Colon (tissue), 2 donors: ENCODE data around the gene HOPX.
"Not testable (repeated sequence)": the region's sequence is repeated elsewhere in the genome, so short reads cannot be mapped to it uniquely, and the experiment has no call there.

ENCODE experiments used
- FAIRE-seq: peaks from 2 replicates; lab custom pipeline; 2012; peaks lifted over from hg19 to GRCh38; lab: Jason Lieb, UNC
- donor health status: control.
- donor health status: control.

The HOPX gene

GRCh38 chr4:56681158-56681852 lies at the start of gene HOPX:
HOPX (minus strand) TSS chr4:56681296; CDS start chr4:56657816, 23,480 bp downstream.
- FAIRE-seq = no peak

GRCh38 chr4:56730097-56730496 lies 49.0 kb upstream of the HOPX start:
- no peak for FAIRE-seq

- FAIRE-seq = no peak
Observed at GRCh38 chr4:56728512-56728911, 47.4 kb upstream of the HOPX start.

- no peak for FAIRE-seq
Observed at GRCh38 chr4:56727150-56727549, 46.1 kb upstream of the HOPX start.

- not testable (repeated sequence) for FAIRE-seq
Observed at GRCh38 chr4:56726593-56726992, 45.5 kb upstream of the HOPX start.

- FAIRE-seq = no peak
Observed at GRCh38 chr4:56723659-56724230, 42.6 kb upstream of the HOPX start.

GRCh38 chr4:56723201-56723605 lies 42.1 kb upstream of the HOPX start:
- FAIRE-seq = no peak

GRCh38 chr4:56708146-56708545 lies 27.1 kb upstream of the HOPX start:
- FAIRE-seq = no peak

- no peak for FAIRE-seq
Observed at GRCh38 chr4:56705966-56706365, 24.9 kb upstream of the HOPX start.

- no peak for FAIRE-seq
Observed at GRCh38 chr4:56705334-56705733, 24.2 kb upstream of the HOPX start.

- FAIRE-seq = no peak
Observed at GRCh38 chr4:56704089-56704871, 23.2 kb upstream of the HOPX start.

- no peak for FAIRE-seq
Observed at GRCh38 chr4:56703378-56703777, 22.3 kb upstream of the HOPX start.

- FAIRE-seq = no peak
Observed at GRCh38 chr4:56701644-56702043, 20.5 kb upstream of the HOPX start.

GRCh38 chr4:56701161-56701480 lies 20.0 kb upstream of the HOPX start:
- FAIRE-seq = no peak

GRCh38 chr4:56699537-56700105 lies 18.5 kb upstream of the HOPX start:
- FAIRE-seq = no peak

- FAIRE-seq = no peak
Observed at GRCh38 chr4:56698329-56698728, 17.2 kb upstream of the HOPX start.

GRCh38 chr4:56696056-56696455 lies 15.0 kb upstream of the HOPX start:
- no peak for FAIRE-seq

- not testable (repeated sequence) for FAIRE-seq
Observed at GRCh38 chr4:56693476-56693875, 12.4 kb upstream of the HOPX start.

- no peak for FAIRE-seq
Observed at GRCh38 chr4:56692576-56692975, 11.5 kb upstream of the HOPX start.

- FAIRE-seq = no peak
Observed at GRCh38 chr4:56691425-56691824, 10.3 kb upstream of the HOPX start.

- no peak for FAIRE-seq
Observed at GRCh38 chr4:56690393-56690792, 9.3 kb upstream of the HOPX start.

GRCh38 chr4:56689201-56689969 lies 8.3 kb upstream of the HOPX start:
- FAIRE-seq = no peak
